ENCODE measurements around the gene AGGF1.
A peak's percentile ranks its signal among the peaks of the same experiment; 100 is the strongest.

Gene AGGF1

GRCh38 chr5:77010243-77010642, 20.0 kb upstream of the AGGF1 start:
- CTCF ChIA-PET: no interaction called here
- Mint-ChIP-seq H3K4me1 (peaks cover 11% of the 10 kb centered on the region), H3K4me3 (no peak overlapping the region), H3K36me3 (no peaks in the 10 kb centered on the region), H3K9me3 (no peaks in the 10 kb centered on the region), H3K27me3 (peaks cover 13% of the 10 kb centered on the region), H3K27ac (no peak overlapping the region)
- no peak for DNase-seq

- Mint-ChIP-seq H3K9me3 (no peaks in the 10 kb centered on the region), H3K36me3 (no peaks in the 10 kb centered on the region), H3K27me3 (peaks cover 15% of the 10 kb centered on the region), H3K27ac (no peak overlapping the region), H3K4me1 (peaks cover 11% of the 10 kb centered on the region), H3K4me3 (no peak overlapping the region)
- CTCF ChIA-PET: no interaction called here
- no peak for DNase-seq
Observed at GRCh38 chr5:77011498-77011897, 18.7 kb upstream of the AGGF1 start.

GRCh38 chr5:77012601-77013000, 17.6 kb upstream of the AGGF1 start:
- peaks cover 11% of the 10 kb centered on the region for H3K4me1 Mint-ChIP-seq
- peaks cover 10% of the 10 kb centered on the region for H3K27me3 Mint-ChIP-seq
- DNase-seq: peak; percentile 26
- H3K36me3 Mint-ChIP-seq: no peaks in the 10 kb centered on the region
- CTCF ChIA-PET: no interaction called here
- H3K4me3 Mint-ChIP-seq: no peak overlapping the region
- no peaks in the 10 kb centered on the region for H3K9me3 Mint-ChIP-seq
- peak overlapping the region; percentile 1 for H3K27ac Mint-ChIP-seq

- no peaks in the 10 kb centered on the region for H3K9me3 Mint-ChIP-seq
- no peak overlapping the region for H3K27ac Mint-ChIP-seq
- peaks cover 11% of the 10 kb centered on the region for H3K4me1 Mint-ChIP-seq
- H3K4me3 Mint-ChIP-seq: no peak overlapping the region
- H3K27me3 Mint-ChIP-seq: peaks cover 21% of the 10 kb centered on the region
- no peaks in the 10 kb centered on the region for H3K36me3 Mint-ChIP-seq
- CTCF ChIA-PET: interaction anchor here (0.7 to 2.4 kb wide), 10 partner anchors 14 to 415 kb away, joined by 3 to 31 read pairs (median 4); partner anchors contain the start of gene AGGF1
- DNase-seq: no peak
Observed at GRCh38 chr5:77015938-77016569, 14.2 kb upstream of the AGGF1 start.

- peaks cover 11% of the 10 kb centered on the region for H3K4me1 Mint-ChIP-seq
- H3K9me3 Mint-ChIP-seq: no peaks in the 10 kb centered on the region
- DNase-seq: no peak
- peaks cover 23% of the 10 kb centered on the region for H3K27me3 Mint-ChIP-seq
- H3K27ac Mint-ChIP-seq: no peak overlapping the region
- no peak overlapping the region for H3K4me3 Mint-ChIP-seq
- H3K36me3 Mint-ChIP-seq: no peaks in the 10 kb centered on the region
- CTCF ChIA-PET: interaction anchor here (1.1 to 2.4 kb wide), 8 partner anchors 144 to 416 kb away, joined by 3 to 31 read pairs (median 4); no protein-coding TSS in a partner anchor
Observed at GRCh38 chr5:77016962-77017361, 13.2 kb upstream of the AGGF1 start.

- CTCF ChIA-PET: interaction anchor here (0.6 to 2.4 kb wide), 4 partner anchors 101 to 243 kb away, joined by 3 to 31 read pairs (median 4); no protein-coding TSS in a partner anchor
- Mint-ChIP-seq H3K27ac (no peak overlapping the region), H3K36me3 (no peaks in the 10 kb centered on the region), H3K4me1 (peaks cover 9% of the 10 kb centered on the region), H3K4me3 (no peak overlapping the region), H3K9me3 (peaks cover 1% of the 10 kb centered on the region), H3K27me3 (peaks cover 28% of the 10 kb centered on the region)
- DNase-seq: no peak
Observed at GRCh38 chr5:77017668-77018067, 12.5 kb upstream of the AGGF1 start.

GRCh38 chr5:77022511-77023417, 7.4 kb upstream of the AGGF1 start:
- H3K9me3 Mint-ChIP-seq: peaks cover 4% of the 10 kb centered on the region
- H3K27ac Mint-ChIP-seq: no peak overlapping the region
- CTCF ChIA-PET: no interaction called here
- DNase-seq: no peak
- H3K4me3 Mint-ChIP-seq: no peak overlapping the region
- no peaks in the 10 kb centered on the region for H3K36me3 Mint-ChIP-seq
- peaks cover 5% of the 10 kb centered on the region for H3K4me1 Mint-ChIP-seq
- peaks cover 24% of the 10 kb centered on the region for H3K27me3 Mint-ChIP-seq

- H3K4me3 Mint-ChIP-seq: no peak overlapping the region
- no peak overlapping the region for H3K27ac Mint-ChIP-seq
- H3K27me3 Mint-ChIP-seq: peaks cover 15% of the 10 kb centered on the region
- CTCF ChIA-PET: interaction anchor here (1.2 kb wide), 1 partner anchor 53 kb away, joined by 3 read pairs; no protein-coding TSS in a partner anchor
- peaks cover 17% of the 10 kb centered on the region for H3K9me3 Mint-ChIP-seq
- peaks cover 12% of the 10 kb centered on the region for H3K36me3 Mint-ChIP-seq
- DNase-seq: no peak
- peaks cover 5% of the 10 kb centered on the region for H3K4me1 Mint-ChIP-seq
Observed at GRCh38 chr5:77024490-77024889, 5.7 kb upstream of the AGGF1 start.

GRCh38 chr5:77028631-77029375, 1.4 kb upstream of the AGGF1 start:
- no peak overlapping the region for H3K4me3 Mint-ChIP-seq
- no peak overlapping the region for H3K27ac Mint-ChIP-seq
- CTCF ChIA-PET: no interaction called here
- no peak for DNase-seq
- peaks cover 25% of the 10 kb centered on the region for H3K4me1 Mint-ChIP-seq
- peaks cover 24% of the 10 kb centered on the region for H3K36me3 Mint-ChIP-seq
- H3K9me3 Mint-ChIP-seq: peaks cover 21% of the 10 kb centered on the region
- peaks cover 4% of the 10 kb centered on the region for H3K27me3 Mint-ChIP-seq

- CTCF ChIA-PET: interaction anchor here (1.3 kb wide), 1 partner anchor 13 kb away, joined by 3 read pairs; no protein-coding TSS in a partner anchor
- DNase-seq: no peak
- Mint-ChIP-seq H3K9me3 (peaks cover 21% of the 10 kb centered on the region), H3K4me1 (peaks cover 25% of the 10 kb centered on the region), H3K27me3 (peaks cover 4% of the 10 kb centered on the region), H3K36me3 (peaks cover 24% of the 10 kb centered on the region), H3K27ac (peak overlapping the region; percentile 90), H3K4me3 (peak overlapping the region; percentile 84)
Observed at GRCh38 chr5:77029376-77029885, 773 bp upstream of the AGGF1 start.

GRCh38 chr5:77031891-77032290, 1.7 kb downstream of the AGGF1 start:
- no peak for DNase-seq
- CTCF ChIA-PET: interaction anchor here (1.2 kb wide), 1 partner anchor 13 kb away, joined by 3 read pairs; no protein-coding TSS in a partner anchor
- H3K27ac Mint-ChIP-seq: no peak overlapping the region
- peaks cover 41% of the 10 kb centered on the region for H3K36me3 Mint-ChIP-seq
- peaks cover 30% of the 10 kb centered on the region for H3K4me1 Mint-ChIP-seq
- H3K27me3 Mint-ChIP-seq: peaks cover 4% of the 10 kb centered on the region
- peaks cover 19% of the 10 kb centered on the region for H3K9me3 Mint-ChIP-seq
- peak overlapping the region; percentile 84 for H3K4me3 Mint-ChIP-seq

GRCh38 chr5:77032635-77033034, 2.4 kb downstream of the AGGF1 start:
- Mint-ChIP-seq H3K27ac (no peak overlapping the region), H3K4me1 (peaks cover 30% of the 10 kb centered on the region), H3K27me3 (peaks cover 4% of the 10 kb centered on the region), H3K9me3 (peaks cover 19% of the 10 kb centered on the region), H3K4me3 (no peak overlapping the region), H3K36me3 (peaks cover 43% of the 10 kb centered on the region)
- CTCF ChIA-PET: no interaction called here
- DNase-seq: no peak

- Mint-ChIP-seq H3K9me3 (peaks cover 16% of the 10 kb centered on the region), H3K27me3 (peaks cover 4% of the 10 kb centered on the region), H3K4me3 (no peak overlapping the region), H3K4me1 (peaks cover 30% of the 10 kb centered on the region), H3K27ac (no peak overlapping the region), H3K36me3 (peaks cover 40% of the 10 kb centered on the region)
- no peak for DNase-seq
- CTCF ChIA-PET: no interaction called here
Observed at GRCh38 chr5:77033338-77033737, 3.1 kb downstream of the AGGF1 start.

- Mint-ChIP-seq H3K4me1 (peaks cover 20% of the 10 kb centered on the region), H3K27ac (no peak overlapping the region), H3K9me3 (no peaks in the 10 kb centered on the region), H3K36me3 (peaks cover 41% of the 10 kb centered on the region), H3K4me3 (no peak overlapping the region), H3K27me3 (no peaks in the 10 kb centered on the region)
- CTCF ChIA-PET: no interaction called here
- no peak for DNase-seq
Observed at GRCh38 chr5:77035950-77036349, 5.7 kb downstream of the AGGF1 start.
